Measurements from ENCODE around the gene TUT7. TPM values are rescaled to one million over a fixed set of nuclear protein-coding genes. Genes with fewer than 3 reads are reported as not detected.

The TUT7 gene
- total RNA-seq, 4 donors from 2014 or later: 36.8 to 99.9 (median 50.4) TPM

- Histone ChIP-seq H3K36me3 (no peaks in the 10 kb centered on the region), H3K27ac (no peak overlapping the region), H3K9me3 (peaks cover 0 to 15% (median 0%) of the 10 kb centered on the region in 4 donors), H3K4me1 (no peaks in the 10 kb centered on the region), H3K27me3 (peaks cover 0 to 6% of the 10 kb centered on the region in 2 donors), H3K4me3 (no peak overlapping the region)
- DNase-seq: no peak
- TF ChIP-seq POLR2A (IDR thresholded peaks at IDR 0.05) (no peak), CTCF (IDR thresholded peaks at IDR 0.05) (no peak)
Measured at GRCh38 chr9:86376016-86376415, 21.8 kb upstream of the TUT7 start.

DNA sequence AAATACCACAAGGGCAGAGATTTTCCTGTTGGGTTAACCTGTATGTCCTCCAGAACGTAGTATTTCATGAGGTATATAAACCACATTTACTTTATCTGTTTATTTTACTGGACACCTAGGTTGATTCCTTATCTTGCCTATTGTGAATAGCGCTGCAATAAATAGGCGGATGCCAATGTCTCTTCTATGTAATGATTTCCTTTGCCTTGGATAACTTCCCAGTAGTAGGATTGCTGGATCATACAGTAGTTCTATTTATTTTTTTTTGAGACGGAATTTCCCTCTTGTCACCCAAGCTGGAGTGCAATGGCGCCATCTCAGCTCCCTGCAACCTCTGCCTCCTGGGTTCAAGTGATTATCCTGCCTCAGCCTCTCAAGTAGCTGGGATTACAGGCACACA, 15.6 kb upstream of the TUT7 start:
- TF ChIP-seq POLR2A (IDR thresholded peaks at IDR 0.05) (no peak), CTCF (IDR thresholded peaks at IDR 0.05) (no peak)
- H3K27me3 ChIP-seq: no peaks in the 10 kb centered on the region
- H3K36me3 ChIP-seq: no peaks in the 10 kb centered on the region
- peaks cover 0 to 33% (median 2%) of the 10 kb centered on the region in 4 donors for H3K9me3 ChIP-seq
- no peak overlapping the region for H3K27ac ChIP-seq
- DNase-seq: no peak
- H3K4me1 ChIP-seq: no peaks in the 10 kb centered on the region
- H3K4me3 ChIP-seq: no peak overlapping the region

- Histone ChIP-seq H3K27me3 (no peaks in the 10 kb centered on the region), H3K27ac (peak overlapping the region in 1 of 4 donors; percentile 11), H3K4me1 (no peaks in the 10 kb centered on the region), H3K36me3 (no peaks in the 10 kb centered on the region), H3K4me3 (no peak overlapping the region), H3K9me3 (peaks cover 0 to 33% (median 2%) of the 10 kb centered on the region in 4 donors)
- no peak for TF ChIP-seq POLR2A (IDR thresholded peaks at IDR 0.05)
- TF ChIP-seq CTCF (IDR thresholded peaks at IDR 0.05): no peak
- DNase-seq: no peak
Measured at GRCh38 chr9:86368871-86369521, 14.8 kb upstream of the TUT7 start.

DNA sequence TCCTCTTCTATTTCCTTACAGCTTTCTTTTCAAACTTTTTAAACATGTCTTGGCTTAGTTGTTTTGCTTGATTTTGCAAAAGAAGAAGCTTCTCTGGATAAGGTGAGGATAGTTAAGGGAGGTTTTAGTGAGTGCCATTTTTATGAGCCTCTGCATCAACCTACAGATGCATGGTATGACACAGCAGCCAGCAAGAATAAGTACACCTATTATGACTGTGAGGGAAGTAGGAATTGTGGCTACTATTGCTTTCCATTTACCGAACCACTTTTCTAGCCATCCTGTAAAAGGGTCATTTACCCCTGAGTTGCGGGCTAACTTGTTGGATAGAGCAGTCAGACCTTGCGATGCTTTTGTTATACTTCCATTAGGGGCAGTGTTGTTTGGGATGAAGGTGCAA, 7.0 kb upstream of the TUT7 start:
- no peak overlapping the region for H3K27ac ChIP-seq
- TF ChIP-seq POLR2A (IDR thresholded peaks at IDR 0.05) (no peak), CTCF (IDR thresholded peaks at IDR 0.05) (no peak)
- no peaks in the 10 kb centered on the region for H3K27me3 ChIP-seq
- H3K9me3 ChIP-seq: peaks cover 0 to under 1% (median 0%) of the 10 kb centered on the region in 4 donors
- H3K4me1 ChIP-seq: no peaks in the 10 kb centered on the region
- no peaks in the 10 kb centered on the region for H3K36me3 ChIP-seq
- DNase-seq: no peak
- H3K4me3 ChIP-seq: no peak overlapping the region

- Histone ChIP-seq H3K27me3 (no peaks in the 10 kb centered on the region), H3K27ac (no peak overlapping the region), H3K4me3 (no peak overlapping the region), H3K4me1 (no peaks in the 10 kb centered on the region), H3K36me3 (no peaks in the 10 kb centered on the region), H3K9me3 (no peaks in the 10 kb centered on the region)
- DNase-seq: no peak
- no peak for TF ChIP-seq POLR2A (IDR thresholded peaks at IDR 0.05)
- TF ChIP-seq CTCF (IDR thresholded peaks at IDR 0.05): no peak
Measured at GRCh38 chr9:86359151-86359879, 5.1 kb upstream of the TUT7 start.

Measured in Peyer's patch (tissue), 4 donors.